ENCODE measurements around the gene CLN6.
"Not testable (repeated sequence)": the region's sequence is repeated elsewhere in the genome, so short reads cannot be mapped to it uniquely, and the experiment has no call there.

The CLN6 gene

GRCh38 chr15:68256675-68257450 lies 27.3 kb upstream of the CLN6 start:
- FAIRE-seq = peak; percentile 77

GRCh38 chr15:68252925-68253534 lies 23.5 kb upstream of the CLN6 start:
- FAIRE-seq = peak; percentile 91
- DNase-seq (ENCODE audit: insufficient read length, low spot score) = no peak

More at GRCh38 chr15:68256675-68257450, 27.3 kb upstream of the CLN6 start:
- no peak for DNase-seq (ENCODE audit: insufficient read length, low spot score)

- no peak for DNase-seq (ENCODE audit: insufficient read length, low spot score)
- no peak for FAIRE-seq
These were observed 19.7 kb upstream of the CLN6 start for GRCh38 chr15:68249058-68249713.

GRCh38 chr15:68244235-68244634 lies 14.7 kb upstream of the CLN6 start:
- DNase-seq (ENCODE audit: insufficient read length, low spot score) (no peak), FAIRE-seq (no peak)

GRCh38 chr15:68241088-68241935 lies 11.8 kb upstream of the CLN6 start:
- DNase-seq (ENCODE audit: insufficient read length, low spot score) = no peak
- FAIRE-seq = no peak

GRCh38 chr15:68239025-68239424 lies 9.5 kb upstream of the CLN6 start:
- FAIRE-seq = no peak

GRCh38 chr15:68235022-68235421 lies 5.5 kb upstream of the CLN6 start:
- no peak for FAIRE-seq
- DNase-seq (ENCODE audit: insufficient read length, low spot score) = no peak

More at GRCh38 chr15:68239025-68239424, 9.5 kb upstream of the CLN6 start:
- no peak for DNase-seq (ENCODE audit: insufficient read length, low spot score)

GRCh38 chr15:68234520-68234919 lies 5.0 kb upstream of the CLN6 start:
- not testable (repeated sequence) for FAIRE-seq

GRCh38 chr15:68234060-68234459 lies 4.5 kb upstream of the CLN6 start:
- DNase-seq (ENCODE audit: insufficient read length, low spot score) (no peak), FAIRE-seq (no peak)

More at GRCh38 chr15:68234520-68234919, 5.0 kb upstream of the CLN6 start:
- not testable (repeated sequence) for DNase-seq (ENCODE audit: insufficient read length, low spot score)

GRCh38 chr15:68232937-68233336 lies 3.4 kb upstream of the CLN6 start:
- FAIRE-seq (no peak), DNase-seq (ENCODE audit: insufficient read length, low spot score) (no peak)

GRCh38 chr15:68232449-68232848 lies 2.9 kb upstream of the CLN6 start:
- DNase-seq (ENCODE audit: insufficient read length, low spot score) (no peak), FAIRE-seq (no peak)

GRCh38 chr15:68231102-68231818 lies 1.7 kb upstream of the CLN6 start:
- no peak for DNase-seq (ENCODE audit: insufficient read length, low spot score)
- FAIRE-seq = no peak

- DNase-seq (ENCODE audit: insufficient read length, low spot score) (no peak), FAIRE-seq (no peak)
These were observed 901 bp upstream of the CLN6 start for GRCh38 chr15:68230157-68231100.

GRCh38 chr15:68228971-68229385 lies 550 bp downstream of the CLN6 start:
- DNase-seq (ENCODE audit: insufficient read length, low spot score) = no peak
- no peak for FAIRE-seq

- DNase-seq (ENCODE audit: insufficient read length, low spot score) (no peak), FAIRE-seq (peak; percentile 61)
These were observed 1.2 kb downstream of the CLN6 start for GRCh38 chr15:68228143-68228970.

GRCh38 chr15:68227643-68228142 lies 1.8 kb downstream of the CLN6 start:
- no peak for FAIRE-seq
- DNase-seq (ENCODE audit: insufficient read length, low spot score) = no peak

GRCh38 chr15:68225442-68225841 lies 4.1 kb downstream of the CLN6 start:
- FAIRE-seq; DNase-seq (ENCODE audit: insufficient read length, low spot score): not testable (repeated sequence)

Data from GM19239 (cell line).